Mesenchymal stem cell (in vitro differentiated cells and primary cell): ENCODE measurements around the gene PRKCB.

ENCODE experiments used
- DNase-seq: peaks from one replicate; pipeline ENCODE4 v3.0.0-alpha.2; 2013
- H2AFZ ChIP-seq: one replicate; pipeline ENCODE4 v1.6.1; 2013; ENCODE audit warnings: low read depth, mild to moderate bottlenecking, control low read depth, inconsistent platforms, low read length, moderate library complexity
- H2AK5ac ChIP-seq: 2 replicates; pipeline ENCODE4 v1.6.1; 2013; ENCODE audit warnings: low read length, moderate library complexity, mild to moderate bottlenecking, inconsistent platforms; ENCODE audit not compliant: severe bottlenecking
- H2BK120ac ChIP-seq: one replicate; pipeline ENCODE4 v1.6.1; 2013; ENCODE audit warnings: low read depth, mild to moderate bottlenecking, inconsistent platforms, low read length, moderate library complexity
- H2BK12ac ChIP-seq, 2 experiments: one replicate each; pipeline ENCODE4 v1.6.1; 2013; ENCODE audit warnings: inconsistent platforms in 2 of 2, low read length in 2 of 2, mild to moderate bottlenecking in 2 of 2, moderate library complexity in 2 of 2, control low read depth in 1 of 2
- H2BK15ac ChIP-seq: one replicate; pipeline ENCODE4 v1.6.1; 2013; ENCODE audit warnings: mild to moderate bottlenecking, low read depth, inconsistent platforms; ENCODE audit not compliant: poor library complexity, severe bottlenecking
- H2BK5ac ChIP-seq: 2 replicates; pipeline ENCODE4 v1.6.1; 2013; ENCODE audit warnings: low read depth, mild to moderate bottlenecking, low read length, control low read depth, inconsistent platforms; ENCODE audit not compliant: poor library complexity, severe bottlenecking
- H3K14ac ChIP-seq, 2 experiments: one replicate each; pipeline ENCODE4 v1.6.1; 2013; ENCODE audit warnings: inconsistent platforms in 2 of 2, low read length in 2 of 2, control low read depth in 1 of 2, mild to moderate bottlenecking in 1 of 2, moderate library complexity in 1 of 2
- H3K18ac ChIP-seq, 2 experiments: one replicate each; pipeline ENCODE4 v1.6.1; 2013; ENCODE audit warnings: inconsistent platforms in 2 of 2, low read length in 2 of 2, control low read depth in 1 of 2, low read depth in 1 of 2, mild to moderate bottlenecking in 1 of 2
- H3K23ac ChIP-seq, 2 experiments: one replicate each; pipeline ENCODE4 v1.6.1; 2013; ENCODE audit warnings: inconsistent platforms in 2 of 2, low read length in 2 of 2, mild to moderate bottlenecking in 2 of 2, moderate library complexity in 2 of 2, control low read depth in 1 of 2
- H3K27ac ChIP-seq: 2 replicates; pipeline ENCODE4 v1.5.1; 2013; ENCODE audit warnings: mild to moderate bottlenecking, moderate library complexity, low read length, control low read depth, inconsistent platforms; ENCODE audit not compliant: poor library complexity, severe bottlenecking
- H3K27me3 ChIP-seq, 2 experiments: 2 replicates each; pipeline versions ENCODE4 v1.6.1 to v1.7.0; 2013; ENCODE audit warnings: low read length in 2 of 2, mild to moderate bottlenecking in 2 of 2, moderate library complexity in 2 of 2, control low read depth in 1 of 2, inconsistent platforms in 1 of 2; ENCODE audit not compliant: control insufficient read depth in 1 of 2, insufficient read depth in 1 of 2
- H3K36me3 ChIP-seq, 2 experiments: 2 replicates each; pipeline versions ENCODE4 v1.6.1 to v1.7.0; 2013; ENCODE audit warnings: low read length in 2 of 2, control low read depth in 1 of 2, inconsistent platforms in 1 of 2, low read depth in 1 of 2, mild to moderate bottlenecking in 1 of 2; ENCODE audit not compliant: insufficient read depth in 2 of 2, control insufficient read depth in 1 of 2
- H3K4ac ChIP-seq, 2 experiments: one replicate each; pipeline ENCODE4 v1.6.1; 2013; ENCODE audit warnings: inconsistent platforms in 2 of 2, low read length in 2 of 2, mild to moderate bottlenecking in 2 of 2, moderate library complexity in 2 of 2, control low read depth in 1 of 2, low read depth in 1 of 2
- H3K4me1 ChIP-seq: 2 replicates; pipeline ENCODE4 v1.6.1; 2013; ENCODE audit warnings: low read depth, low read length, control low read depth; ENCODE audit not compliant: control insufficient read depth, insufficient read depth
- H3K4me2 ChIP-seq: 2 replicates; pipeline ENCODE4 v1.6.1; 2013; ENCODE audit warnings: low read length, mild to moderate bottlenecking, inconsistent platforms; ENCODE audit not compliant: poor library complexity, severe bottlenecking
- H3K4me3 ChIP-seq, 2 experiments: 2 replicates each; pipeline versions ENCODE4 v1.5.1 to v1.7.0; 2013; ENCODE audit warnings: low read length in 2 of 2, mild to moderate bottlenecking in 2 of 2, control low read depth in 1 of 2, low read depth in 1 of 2; ENCODE audit not compliant: insufficient read depth in 1 of 2
- H3K79me1 ChIP-seq: replicated peaks from 2 replicates; pipeline ENCODE4 v1.6.1; 2013; ENCODE audit warnings: mild to moderate bottlenecking, control low read depth, low read length, inconsistent platforms; ENCODE audit not compliant: poor library complexity, severe bottlenecking
- H3K9ac ChIP-seq: 2 replicates; pipeline ENCODE4 v1.7.0; 2013; ENCODE audit warnings: mild to moderate bottlenecking, low read length, moderate library complexity
- H3K9me3 ChIP-seq: 2 replicates; pipeline ENCODE4 v1.7.0; 2013; ENCODE audit warnings: mild to moderate bottlenecking, low read length; ENCODE audit not compliant: control insufficient read depth
- H4K8ac ChIP-seq: one replicate; pipeline ENCODE4 v1.6.1; 2013; ENCODE audit warnings: inconsistent platforms, mild to moderate bottlenecking, low read length, moderate library complexity
- H4K91ac ChIP-seq: one replicate; pipeline ENCODE4 v1.6.1; 2013; ENCODE audit warnings: mild to moderate bottlenecking, low read length, inconsistent platforms
- WGBS: methylation state at CpG from one replicate; pipeline ENCODE4 v1.1.7; 2013; ENCODE audit warnings: mixed read lengths; 5-methylcytosine and 5-hydroxymethylcytosine counted together

The PRKCB gene

DNA sequence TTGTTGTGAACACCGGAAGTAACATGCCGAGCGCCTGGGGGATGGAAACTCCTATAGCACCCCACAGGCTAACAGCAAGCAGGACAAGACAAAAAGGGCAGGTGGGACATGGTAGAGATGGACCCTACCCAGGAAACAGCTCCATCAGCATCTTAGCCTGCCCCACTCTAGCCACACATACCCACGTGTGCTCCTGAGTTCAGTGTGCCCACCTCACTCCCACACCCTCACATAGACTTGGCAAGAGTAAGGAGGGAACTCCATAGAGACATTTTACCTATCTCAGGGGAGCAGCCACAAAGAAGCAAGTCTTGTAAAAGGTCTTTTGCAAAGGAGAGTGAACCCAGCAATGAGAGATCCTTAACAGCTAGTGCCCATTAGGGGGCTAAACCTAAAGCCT, 382.5 kb downstream of the PRKCB start:
- Histone ChIP-seq H3K27ac (no peak overlapping the region), H2BK5ac (no peak overlapping the region), H4K8ac (no peak overlapping the region), H3K18ac (no peak overlapping the region), H4K91ac (no peak overlapping the region), H2AFZ (no peak overlapping the region), H3K4me1 (no peaks in the 10 kb centered on the region), H3K9ac (no peak overlapping the region), H3K4me2 (no peak overlapping the region), H2BK15ac (no peak overlapping the region), H3K14ac (no peak overlapping the region), H3K79me1 (no peaks in the 10 kb centered on the region), H2AK5ac (no peak overlapping the region), H3K4ac (no peak overlapping the region), H2BK12ac (no peak overlapping the region), H3K36me3 (no peaks in the 10 kb centered on the region), H3K23ac (no peak overlapping the region), H3K9me3 (no peaks in the 10 kb centered on the region), H2BK120ac (no peak overlapping the region), H3K4me3 (no peak overlapping the region), H3K27me3 (no peaks in the 10 kb centered on the region)
- whole genome bisulfite sequencing: 20% methylated on average over 1 of the region's 4 CpGs
- DNase-seq: no peak

GRCh38 chr16:24221219-24221618, 385.4 kb downstream of the PRKCB start:
- no peak overlapping the region for H4K8ac ChIP-seq
- H3K4me3 ChIP-seq: no peak overlapping the region
- H3K14ac ChIP-seq: no peak overlapping the region
- no peak overlapping the region for H2AFZ ChIP-seq
- H2AK5ac ChIP-seq: no peak overlapping the region
- no peak overlapping the region for H3K4ac ChIP-seq
- H3K79me1 ChIP-seq: no peaks in the 10 kb centered on the region
- no peak overlapping the region for H3K9ac ChIP-seq
- no peak overlapping the region for H4K91ac ChIP-seq
- no peak overlapping the region for H2BK12ac ChIP-seq
- 83% methylated on average over 2 of the region's 2 CpGs for WGBS
- H3K23ac ChIP-seq: no peak overlapping the region
- no peak overlapping the region for H3K27ac ChIP-seq
- no peak overlapping the region for H2BK5ac ChIP-seq
- no peak for DNase-seq
- no peaks in the 10 kb centered on the region for H3K36me3 ChIP-seq
- no peaks in the 10 kb centered on the region for H3K9me3 ChIP-seq
- H3K18ac ChIP-seq: no peak overlapping the region
- H3K4me2 ChIP-seq: no peak overlapping the region
- H3K4me1 ChIP-seq: no peaks in the 10 kb centered on the region
- no peak overlapping the region for H2BK15ac ChIP-seq
- H3K27me3 ChIP-seq: no peaks in the 10 kb centered on the region
- H2BK120ac ChIP-seq: no peak overlapping the region

- H3K9ac ChIP-seq: no peak overlapping the region
- no peak overlapping the region for H2BK15ac ChIP-seq
- H2BK120ac ChIP-seq: no peak overlapping the region
- no peaks in the 10 kb centered on the region for H3K9me3 ChIP-seq
- 91% methylated on average over 5 of the region's 7 CpGs for whole genome bisulfite sequencing
- no peak overlapping the region for H3K4me3 ChIP-seq
- H3K23ac ChIP-seq: no peak overlapping the region
- H3K4me2 ChIP-seq: no peak overlapping the region
- H2AK5ac ChIP-seq: no peak overlapping the region
- no peaks in the 10 kb centered on the region for H3K4me1 ChIP-seq
- H3K18ac ChIP-seq: no peak overlapping the region
- H2BK5ac ChIP-seq: no peak overlapping the region
- no peak overlapping the region for H2BK12ac ChIP-seq
- H2AFZ ChIP-seq: no peak overlapping the region
- H4K8ac ChIP-seq: no peak overlapping the region
- no peak for DNase-seq
- H3K4ac ChIP-seq: no peak overlapping the region
- no peaks in the 10 kb centered on the region for H3K27me3 ChIP-seq
- no peak overlapping the region for H4K91ac ChIP-seq
- H3K79me1 ChIP-seq: no peaks in the 10 kb centered on the region
- no peak overlapping the region for H3K14ac ChIP-seq
- H3K36me3 ChIP-seq: no peaks in the 10 kb centered on the region
- no peak overlapping the region for H3K27ac ChIP-seq
Observed at GRCh38 chr16:24228514-24228913, 392.7 kb downstream of the PRKCB start.

- 90% methylated on average over 1 of the region's 2 CpGs for WGBS
- H3K36me3 ChIP-seq: no peaks in the 10 kb centered on the region
Observed at GRCh38 chr16:24232936-24233335, 397.2 kb downstream of the PRKCB start.

More at GRCh38 chr16:24232936-24233335, 397.2 kb downstream of the PRKCB start:
- DNase-seq: no peak
- H2AFZ ChIP-seq: no peak overlapping the region
- no peak overlapping the region for H2BK15ac ChIP-seq
- no peak overlapping the region for H2BK5ac ChIP-seq
- H3K14ac ChIP-seq: no peak overlapping the region
- no peak overlapping the region for H3K4me2 ChIP-seq
- H3K79me1 ChIP-seq: no peaks in the 10 kb centered on the region
- no peak overlapping the region for H3K23ac ChIP-seq
- no peaks in the 10 kb centered on the region for H3K27me3 ChIP-seq
- H2BK120ac ChIP-seq: no peak overlapping the region
- H3K27ac ChIP-seq: no peak overlapping the region
- no peak overlapping the region for H3K4ac ChIP-seq
- H3K4me1 ChIP-seq: no peaks in the 10 kb centered on the region
- no peak overlapping the region for H4K8ac ChIP-seq
- H3K9ac ChIP-seq: no peak overlapping the region
- no peak overlapping the region for H4K91ac ChIP-seq
- no peak overlapping the region for H3K18ac ChIP-seq
- no peak overlapping the region for H2BK12ac ChIP-seq
- H3K9me3 ChIP-seq: peaks cover 4% of the 10 kb centered on the region
- no peak overlapping the region for H2AK5ac ChIP-seq
- no peak overlapping the region for H3K4me3 ChIP-seq
